ENCODE measurements around the gene KIAA0586. TPM values are rescaled to one million over a fixed set of nuclear protein-coding genes. Genes with fewer than 3 reads are reported as not detected.

Gene KIAA0586
- total and polyA plus RNA-seq, 2 of the 4 experiments (the other 2 are of a cell fraction): 9.4 to 36.7 TPM

GRCh38 chr14:58547649-58548048, 120.1 kb downstream of the KIAA0586 start:
- no peak overlapping the region for H3K23ac ChIP-seq (ENCODE audit: low read depth, low read length)
- WGBS, 2 experiments (ENCODE audit: extremely low coverage in 2 of 2, insufficient read length in 1 of 2): 100% methylated on average over 2 of the region's 10 CpGs; no CpG with 5 or more reads in 1 of the 2 experiments

More at GRCh38 chr14:58547649-58548048, 120.1 kb downstream of the KIAA0586 start:
- no peak overlapping the region for H4K91ac ChIP-seq (ENCODE audit: insufficient read depth, low read depth, low read length)
- H4K20me1 ChIP-seq (ENCODE audit: insufficient read depth, low read length): no peaks in the 10 kb centered on the region
- TF ChIP-seq RCOR1 (IDR thresholded peaks at IDR 0.05; ENCODE audit: insufficient replicate concordance, low read length) (no peak), POLR2A (IDR thresholded peaks at IDR 0.05; ENCODE audit: low read depth, low read length) (no peak)
- DNase-seq (no peak), ATAC-seq (ENCODE audit: low read depth) (no peak)
- no peak overlapping the region for H3K56ac ChIP-seq (ENCODE audit: extremely low read depth, insufficient read depth, low read length)
- no peak overlapping the region for H2BK20ac ChIP-seq (ENCODE audit: low read depth, low read length)
- no peaks in the 10 kb centered on the region for H3K9me3 ChIP-seq (ENCODE audit: control insufficient read depth, insufficient read depth, low read length)
- H4K8ac ChIP-seq (ENCODE audit: low read depth in 2 of 2, low read length in 2 of 2): no peak overlapping the region
- no peaks in the 10 kb centered on the region for H3K36me3 ChIP-seq (ENCODE audit: control insufficient read depth, insufficient read depth, low read length)
- no peak overlapping the region for H2AK5ac ChIP-seq (ENCODE audit: low read depth, low read length)
- no peaks in the 10 kb centered on the region for H3K9me1 ChIP-seq (ENCODE audit: insufficient read depth, low read length)
- BruUV-seq (replicated peaks): no TSS peak
- in situ Hi-C loops (cut with MboI; ENCODE audit: low sequenced_read_pairs): no loop called here
- H3K4ac ChIP-seq (ENCODE audit: low read depth, low read length): no peak overlapping the region
- H3K79me1 ChIP-seq (ENCODE audit: low read depth in 1 of 2, low read length in 2 of 2): no peaks in the 10 kb centered on the region
- CTCF ChIA-PET: interaction anchor here (1.2 kb wide), 1 partner anchor 13 kb away, joined by 3 read pairs; no protein-coding TSS in a partner anchor
- H4K5ac ChIP-seq (ENCODE audit: low read depth, low read length): no peak overlapping the region
- intact Hi-C loops (cut with micrococcal nuclease): no loop called here
- no peak overlapping the region for H2AFZ ChIP-seq (replicated peaks; ENCODE audit: low read length, poor library complexity)
- dilution Hi-C loops (cut with HindIII; ENCODE audit: low sequenced_read_pairs, unreplicated experiment): no loop called here
- H3K4me3 ChIP-seq (ENCODE audit: insufficient read depth, low read depth, low read length): no peak overlapping the region
- H2BK120ac ChIP-seq (ENCODE audit: low read depth, low read length): no peak overlapping the region
- H3K27ac ChIP-seq (ENCODE audit: insufficient read depth, low read length): no peak overlapping the region
- no peaks in the 10 kb centered on the region for H3K27me3 ChIP-seq (ENCODE audit: control insufficient read depth, insufficient read depth, low read length)
- H3K9ac ChIP-seq (ENCODE audit: low read depth, low read length): no peak overlapping the region
- no peak overlapping the region for H3K4me2 ChIP-seq (ENCODE audit: low read depth, low read length)
- H3K4me1 ChIP-seq (ENCODE audit: control insufficient read depth, insufficient read depth, low read length): no peaks in the 10 kb centered on the region
- no peak overlapping the region for H2BK15ac ChIP-seq (ENCODE audit: low read depth, low read length)
- no peak overlapping the region for H2BK5ac ChIP-seq (ENCODE audit: low read depth, low read length, poor library complexity, severe bottlenecking)
- H3K18ac ChIP-seq (ENCODE audit: low read depth, low read length): no peak overlapping the region
- POLR2A ChIA-PET (ENCODE audit: unreplicated experiment): no interaction called here
- no peak overlapping the region for H2AK9ac ChIP-seq (replicated peaks; ENCODE audit: low read depth, low read length, poor library complexity)
- no peak overlapping the region for H3K14ac ChIP-seq (replicated peaks; ENCODE audit: low read depth, low read length)

Data from IMR-90 (cell line).